ENCODE data around the gene SMARCC1. TPM values are rescaled to one million over a fixed set of nuclear protein-coding genes. Genes with fewer than 3 reads are reported as not detected.

The SMARCC1 gene
- total RNA-seq, 1 experiment from 2014 or later, result 21.4 TPM

GRCh38 chr3:47613722-47614121 is 168.0 kb downstream of the SMARCC1 start:
- in situ Hi-C loops (cut with HindIII; ENCODE audit: low pct_unique_long_range_greater_than_20kb, low sequenced_read_pairs), result no loop called here
- no peak for DNase-seq (ENCODE audit: low read depth)

GRCh38 chr3:47612879-47613278 is 168.8 kb downstream of the SMARCC1 start:
- in situ Hi-C loops (cut with HindIII; ENCODE audit: low pct_unique_long_range_greater_than_20kb, low sequenced_read_pairs), result no loop called here

GRCh38 chr3:47612178-47612577 is 169.5 kb downstream of the SMARCC1 start:
- in situ Hi-C loops (cut with HindIII; ENCODE audit: low pct_unique_long_range_greater_than_20kb, low sequenced_read_pairs), result no loop called here
- DNase-seq (ENCODE audit: low read depth), result peak; percentile 28

More at GRCh38 chr3:47612879-47613278, 168.8 kb downstream of the SMARCC1 start:
- DNase-seq (ENCODE audit: low read depth), result no peak

- in situ Hi-C loops (cut with HindIII; ENCODE audit: low pct_unique_long_range_greater_than_20kb, low sequenced_read_pairs), result no loop called here
Measured at GRCh38 chr3:47611576-47611975, 170.1 kb downstream of the SMARCC1 start.

GRCh38 chr3:47610583-47610982 is 171.1 kb downstream of the SMARCC1 start:
- no peak for DNase-seq (ENCODE audit: low read depth)
- in situ Hi-C loops (cut with HindIII; ENCODE audit: low pct_unique_long_range_greater_than_20kb, low sequenced_read_pairs), result no loop called here

More at GRCh38 chr3:47611576-47611975, 170.1 kb downstream of the SMARCC1 start:
- DNase-seq (ENCODE audit: low read depth), result no peak

GRCh38 chr3:47607335-47607734 is 174.4 kb downstream of the SMARCC1 start:
- DNase-seq (ENCODE audit: low read depth), result no peak
- in situ Hi-C loops (cut with HindIII; ENCODE audit: low pct_unique_long_range_greater_than_20kb, low sequenced_read_pairs), result no loop called here

- DNase-seq (ENCODE audit: low read depth), result no peak
- in situ Hi-C loops (cut with HindIII; ENCODE audit: low pct_unique_long_range_greater_than_20kb, low sequenced_read_pairs), result no loop called here
Measured at GRCh38 chr3:47606165-47606564, 175.5 kb downstream of the SMARCC1 start.

GRCh38 chr3:47605652-47606051 is 176.0 kb downstream of the SMARCC1 start:
- in situ Hi-C loops (cut with HindIII; ENCODE audit: low pct_unique_long_range_greater_than_20kb, low sequenced_read_pairs), result no loop called here
- peak; percentile 77 for DNase-seq (ENCODE audit: low read depth)

GRCh38 chr3:47604145-47604544 is 177.5 kb downstream of the SMARCC1 start:
- in situ Hi-C loops (cut with HindIII; ENCODE audit: low pct_unique_long_range_greater_than_20kb, low sequenced_read_pairs), result no loop called here

GRCh38 chr3:47603332-47603731 is 178.4 kb downstream of the SMARCC1 start:
- no peak for DNase-seq (ENCODE audit: low read depth)
- in situ Hi-C loops (cut with HindIII; ENCODE audit: low pct_unique_long_range_greater_than_20kb, low sequenced_read_pairs), result no loop called here

More at GRCh38 chr3:47604145-47604544, 177.5 kb downstream of the SMARCC1 start:
- no peak for DNase-seq (ENCODE audit: low read depth)

GRCh38 chr3:47601281-47601680 is 180.4 kb downstream of the SMARCC1 start:
- in situ Hi-C loops (cut with HindIII; ENCODE audit: low pct_unique_long_range_greater_than_20kb, low sequenced_read_pairs), result no loop called here
- no peak for DNase-seq (ENCODE audit: low read depth)

- in situ Hi-C loops (cut with HindIII; ENCODE audit: low pct_unique_long_range_greater_than_20kb, low sequenced_read_pairs), result no loop called here
- DNase-seq (ENCODE audit: low read depth), result no peak
Measured at GRCh38 chr3:47594792-47595191, 186.9 kb downstream of the SMARCC1 start.

GRCh38 chr3:47592066-47592795 is 189.5 kb downstream of the SMARCC1 start:
- DNase-seq (ENCODE audit: low read depth), result no peak
- in situ Hi-C loops (cut with HindIII; ENCODE audit: low pct_unique_long_range_greater_than_20kb, low sequenced_read_pairs), result no loop called here

GRCh38 chr3:47590216-47590615 is 191.5 kb downstream of the SMARCC1 start:
- in situ Hi-C loops (cut with HindIII; ENCODE audit: low pct_unique_long_range_greater_than_20kb, low sequenced_read_pairs), result no loop called here
- no peak for DNase-seq (ENCODE audit: low read depth)

- no peak for DNase-seq (ENCODE audit: low read depth)
- in situ Hi-C loops (cut with HindIII; ENCODE audit: low pct_unique_long_range_greater_than_20kb, low sequenced_read_pairs), result no loop called here
Measured at GRCh38 chr3:47588587-47588986, 193.1 kb downstream of the SMARCC1 start.

GRCh38 chr3:47588053-47588452 is 193.6 kb downstream of the SMARCC1 start:
- no peak for DNase-seq (ENCODE audit: low read depth)
- in situ Hi-C loops (cut with HindIII; ENCODE audit: low pct_unique_long_range_greater_than_20kb, low sequenced_read_pairs), result no loop called here

GRCh38 chr3:47586746-47587145 is 194.9 kb downstream of the SMARCC1 start:
- no peak for DNase-seq (ENCODE audit: low read depth)
- in situ Hi-C loops (cut with HindIII; ENCODE audit: low pct_unique_long_range_greater_than_20kb, low sequenced_read_pairs), result no loop called here

- in situ Hi-C loops (cut with HindIII; ENCODE audit: low pct_unique_long_range_greater_than_20kb, low sequenced_read_pairs), result no loop called here
- DNase-seq (ENCODE audit: low read depth), result no peak
Measured at GRCh38 chr3:47583320-47584075, 198.2 kb downstream of the SMARCC1 start.

GRCh38 chr3:47581835-47582234 is 199.9 kb downstream of the SMARCC1 start:
- in situ Hi-C loops (cut with HindIII; ENCODE audit: low pct_unique_long_range_greater_than_20kb, low sequenced_read_pairs), result no loop called here
- DNase-seq (ENCODE audit: low read depth), result no peak
